Neural progenitor cell (in vitro differentiated cells): ENCODE results near the gene RGS12.

Experiments
- CTCF ChIP-seq: fragments of 200-600 bp; sonication (generic); IDR thresholded peaks from 2 replicates; pipeline ENCODE4 v1.5.1; 2017; ENCODE audit warnings: antibody characterized with exemption, mild to moderate bottlenecking
- EZH2 ChIP-seq: fragments of 200-600 bp; sonication (generic); IDR thresholded peaks from 2 replicates; pipeline ENCODE4 v1.6.1; 2017; ENCODE audit warnings: antibody characterized with exemption, mild to moderate bottlenecking, moderate library complexity
- EZH2phosphoT487 ChIP-seq: fragments of 200-600 bp; sonication (generic); IDR thresholded peaks from 2 replicates; pipeline ENCODE4 v1.6.1; 2017; ENCODE audit warnings: antibody characterized with exemption

- TF ChIP-seq CTCF, result no peak
- TF ChIP-seq EZH2phosphoT487, result no peak
- no peak for TF ChIP-seq EZH2
Observed at GRCh38 chr4:3252831-3253641, 39.8 kb upstream of the RGS12 start.
